SK-N-SH (cell line): ENCODE data around the gene MXRA5. TPM values are rescaled to one million over a fixed set of nuclear protein-coding genes. Genes with fewer than 3 reads are reported as not detected.

ENCODE experiments used
- CTCF ChIA-PET: fragments of 300-600, 350-600 bp; formaldehyde crosslinking; extraction: SDS; loops from one replicate; lab custom pipeline; 2021; lab: Yijun Ruan, JAX
- POLR2A ChIA-PET: fragments of 350-600 bp; sonication (Branson Sonifier 250); formaldehyde crosslinking; extraction: SDS; loops from one replicate; lab custom pipeline; 2020; ENCODE audit warnings: antibody characterized with exemption, inconsistent platforms; lab: Yijun Ruan, JAX
- DNase-seq: peaks from one replicate; pipeline ENCODE4 v3.0.0; 2012
- H2AFZ ChIP-seq: fragments of 200-600 bp; sonication (generic); 2 replicates; pipeline ENCODE4 v1.8.1; 2016; ENCODE audit warnings: antibody characterized with exemption, mild to moderate bottlenecking, low read depth
- H3F3A ChIP-seq: fragments of 200-600 bp; sonication (generic); replicated peaks from 2 replicates; pipeline ENCODE3; 2016; ENCODE audit warnings: antibody characterized with exemption, mild to moderate bottlenecking; ENCODE audit not compliant: insufficient read depth
- H3K27ac ChIP-seq, 2 experiments: fragments of 200-500 bp in 1 of 2; fragments of 200-600 bp in 1 of 2; sonication (Bioruptor generic) in 1 of 2; sonication (generic), shearing (Covaris generic) in 1 of 2; 2 replicates each; pipeline versions ENCODE4 v1.5.1 to v1.6.1; 2014 to 2016; ENCODE audit warnings: low read depth in 2 of 2, inconsistent platforms in 1 of 2, low read length in 1 of 2, mild to moderate bottlenecking in 1 of 2, mixed read lengths in 1 of 2
- H3K27me3 ChIP-seq: fragments of 200-600 bp; sonication (generic), shearing (Covaris generic); 2 replicates; pipeline ENCODE4 v1.6.1; 2016; ENCODE audit warnings: mixed run types; ENCODE audit not compliant: insufficient read depth
- H3K36me3 ChIP-seq, 2 experiments: fragments of 200-500 bp in 1 of 2; fragments of 200-600 bp in 1 of 2; sonication (Bioruptor generic) in 1 of 2; sonication (generic) in 1 of 2; replicated peaks in 1 of 2; 2 replicates each; pipeline versions ENCODE3 to v1.5.1; 2014 to 2016; ENCODE audit warnings: low read length in 1 of 2, mild to moderate bottlenecking in 1 of 2; ENCODE audit not compliant: insufficient read depth in 2 of 2, control insufficient read depth in 1 of 2
- H3K4me1 ChIP-seq, 2 experiments: fragments of 200-500 bp in 1 of 2; fragments of 200-600 bp in 1 of 2; sonication (Bioruptor generic) in 1 of 2; sonication (generic), shearing (Covaris generic) in 1 of 2; 2 replicates each; pipeline versions ENCODE4 v1.5.1 to v1.6.1; 2014 to 2016; ENCODE audit warnings: low read depth in 1 of 2, low read length in 1 of 2, mixed run types in 1 of 2; ENCODE audit not compliant: insufficient read depth in 2 of 2, control insufficient read depth in 1 of 2
- H3K4me2 ChIP-seq: fragments of 200-600 bp; sonication (generic), shearing (Covaris generic); 2 replicates; pipeline ENCODE4 v1.6.1; 2017; ENCODE audit warnings: mixed run types
- H3K4me3 ChIP-seq, 2 experiments: fragments of 200-500 bp in 1 of 2; fragments of 200-600 bp in 1 of 2; sonication (Bioruptor generic) in 1 of 2; sonication (generic), shearing (Covaris generic) in 1 of 2; 2 replicates each; pipeline versions ENCODE4 v1.5.1 to v1.8.1; 2014 to 2016; ENCODE audit warnings: low read depth in 2 of 2, inconsistent platforms in 1 of 2, low read length in 1 of 2, mild to moderate bottlenecking in 1 of 2, mixed read lengths in 1 of 2, moderate library complexity in 1 of 2
- H3K79me2 ChIP-seq: fragments of 200-600 bp; sonication (generic); 2 replicates; pipeline ENCODE4 v1.8.1; 2017; ENCODE audit warnings: mild to moderate bottlenecking; ENCODE audit not compliant: insufficient read depth
- H3K9ac ChIP-seq: fragments of 200-600 bp; sonication (generic); 2 replicates; pipeline ENCODE4 v1.6.1; 2017; ENCODE audit warnings: mixed run types
- H3K9me2 ChIP-seq: fragments of 200-600 bp; sonication (generic); 2 replicates; pipeline ENCODE4 v1.6.1; 2017; ENCODE audit warnings: mixed run types
- H3K9me3 ChIP-seq: fragments of 200-600 bp; sonication (generic); 2 replicates; pipeline ENCODE4 v1.6.1; 2017; ENCODE audit warnings: mixed run types, mild to moderate bottlenecking, moderate library complexity
- H4K20me1 ChIP-seq: fragments of 200-600 bp; sonication (generic); 2 replicates; pipeline ENCODE4 v1.6.1; 2017; ENCODE audit warnings: mild to moderate bottlenecking, mixed run types; ENCODE audit not compliant: insufficient read depth
- CHD2 ChIP-seq: fragments of 150-350 bp; IDR thresholded peaks from 2 replicates; pipeline ENCODE4 v1.6.1; 2018; ENCODE audit warnings: low read length; ENCODE audit not compliant: partially characterized antibody
- EP300 ChIP-seq, 2 experiments: IDR thresholded peaks; 2 replicates each; pipeline versions ENCODE4 v1.4.0 to v1.6.1; 2012; ENCODE audit warnings: borderline replicate concordance in 1 of 2, low read depth in 1 of 2, low read length in 1 of 2
- FOSL2 ChIP-seq: IDR thresholded peaks from 2 replicates; pipeline ENCODE4 v1.4.0; 2012; ENCODE audit warnings: low read depth, mild to moderate bottlenecking, moderate library complexity, borderline replicate concordance
- FOXJ3 ChIP-seq: sonication (generic); formaldehyde crosslinking; IDR thresholded peaks from 2 replicates; pipeline ENCODE4 v1.5.1; 2020; ENCODE audit warnings: mild to moderate bottlenecking, missing genetic modification reagents
- JUND ChIP-seq: IDR thresholded peaks from 2 replicates; pipeline ENCODE4 v1.4.0; 2012
- MAX ChIP-seq: IDR thresholded peaks from 2 replicates; pipeline ENCODE4 v1.4.0; 2012; ENCODE audit warnings: low read depth
- POLR2AphosphoS5 ChIP-seq: IDR thresholded peaks from 2 replicates; pipeline ENCODE4 v1.6.1; 2012; ENCODE audit warnings: low read depth, low read length
- RFX5 ChIP-seq: IDR thresholded peaks from 2 replicates; pipeline ENCODE4 v1.6.1; 2012; ENCODE audit warnings: mild to moderate bottlenecking, improper control_type of control experiment, low read length
- SIN3A ChIP-seq: IDR thresholded peaks from 2 replicates; pipeline ENCODE4 v1.6.1; 2012; ENCODE audit warnings: low read depth, mild to moderate bottlenecking, low read length, moderate library complexity, borderline replicate concordance
- SMC3 ChIP-seq: IDR thresholded peaks from 2 replicates; pipeline ENCODE4 v1.6.1; 2012; ENCODE audit warnings: low read depth, low read length, improper control_type of control experiment
- TAF1 ChIP-seq: IDR thresholded peaks from 2 replicates; pipeline ENCODE4 v1.6.1; 2012; ENCODE audit warnings: low read depth, mild to moderate bottlenecking, low read length, moderate library complexity, borderline replicate concordance
- TCF12 ChIP-seq: IDR thresholded peaks from 2 replicates; pipeline ENCODE4 v1.4.0; 2012
- USF1 ChIP-seq: IDR thresholded peaks from 2 replicates; pipeline ENCODE4 v1.4.0; 2012; ENCODE audit warnings: low read depth, borderline replicate concordance
- USF2 ChIP-seq: fragments of 150-350 bp; IDR thresholded peaks from 2 replicates; pipeline ENCODE4 v1.6.1; 2017; ENCODE audit warnings: antibody characterized with exemption, low read length, low read depth, borderline replicate concordance
- YY1 ChIP-seq: IDR thresholded peaks from 2 replicates; pipeline ENCODE4 v1.4.0; 2012; ENCODE audit warnings: low read depth, mild to moderate bottlenecking
- WGBS: methylation state at CpG from one replicate; pipeline ENCODE4 v1.1.6; 2017; ENCODE audit warnings: low lambda C conversion rate; 5-methylcytosine and 5-hydroxymethylcytosine counted together
- polyA plus RNA-seq, 3 experiments: library from polyadenylated mRNA; depleted of rRNA; stranded (reverse); fragments of >200 nt; gene quantifications; 2 replicates each; pipeline ENCODE4 v1.2.3, GENCODE V29; 2012
- TF ChIP-seq, protein P1 (sequence below): fragments of 200-600 bp; sonication (generic); IDR thresholded peaks from 2 replicates; pipeline ENCODE4 v1.6.1; 2017; ENCODE audit warnings: antibody characterized with exemption, mild to moderate bottlenecking, moderate library complexity
- TF ChIP-seq, protein P2 (sequence below): IDR thresholded peaks from 2 replicates; pipeline ENCODE4 v1.4.0; 2012; ENCODE audit warnings: low read depth, borderline replicate concordance

Gene MXRA5
- 5.3 and 7.9 TPM in 2 replicates for polyA plus RNA-seq (2012; rRNA removed)
- 6.8 and 9.1 TPM in 2 replicates for polyA plus RNA-seq (2012; cell fraction: cytosol; rRNA removed)
- polyA plus RNA-seq (2012; cell fraction: nucleus; rRNA removed) = 5.5 and 9.2 TPM in 2 replicates

GRCh38 chrX:3346501-3347259 is at the start of gene MXRA5:
Gene MXRA5, minus strand, starts transcription at chrX:3346652. Its CDS starts 2,819 bp downstream, at chrX:3343833.
- Histone ChIP-seq H3F3A (no peaks in the 10 kb centered on the region), H3K9me2 (no peaks in the 10 kb centered on the region), H3K27ac (peak within 1 kb of the TSS in 1 of 2 experiments; percentile 65; a peak in 2 of 4 replicates), H3K79me2 (peaks cover 6% of the 10 kb centered on the region; the same call in 1 of the 2 replicates), H3K27me3 (no peaks in the 10 kb centered on the region), H4K20me1 (no peaks in the 10 kb centered on the region), H3K4me2 (peak within 1 kb of the TSS; percentile 70), H2AFZ (no peak within 1 kb of the TSS), H3K9me3 (no peaks in the 10 kb centered on the region), H3K9ac (peak within 1 kb of the TSS; percentile 66), H3K36me3 (no peaks in the 10 kb centered on the region), H3K4me3 (peak within 1 kb of the TSS; percentile 35 to 56; a peak in 3 of 4 replicates), H3K4me1 (no peaks in the 10 kb centered on the region)
- DNase-seq = peak; percentile 13
- ChIA-PET CTCF (no interaction called here), POLR2A (no interaction called here)
- 7% methylated on average over 25 of the region's 70 CpGs for WGBS
- TF ChIP-seq SMC3 (no peak), EP300 (IDR thresholded peaks at IDR 0.05; ENCODE audit: borderline replicate concordance in 1 of 2, low read depth in 1 of 2, low read length in 1 of 2) (no peak), TAF1 (no peak), CHD2 (no peak), FOSL2 (no peak), MAX (no peak), SIN3A (no peak), JUND (no peak), TCF12 (no peak), FOXJ3 (CRISPR knock-in tag) (no peak)
- TF ChIP-seq, protein P1, sequence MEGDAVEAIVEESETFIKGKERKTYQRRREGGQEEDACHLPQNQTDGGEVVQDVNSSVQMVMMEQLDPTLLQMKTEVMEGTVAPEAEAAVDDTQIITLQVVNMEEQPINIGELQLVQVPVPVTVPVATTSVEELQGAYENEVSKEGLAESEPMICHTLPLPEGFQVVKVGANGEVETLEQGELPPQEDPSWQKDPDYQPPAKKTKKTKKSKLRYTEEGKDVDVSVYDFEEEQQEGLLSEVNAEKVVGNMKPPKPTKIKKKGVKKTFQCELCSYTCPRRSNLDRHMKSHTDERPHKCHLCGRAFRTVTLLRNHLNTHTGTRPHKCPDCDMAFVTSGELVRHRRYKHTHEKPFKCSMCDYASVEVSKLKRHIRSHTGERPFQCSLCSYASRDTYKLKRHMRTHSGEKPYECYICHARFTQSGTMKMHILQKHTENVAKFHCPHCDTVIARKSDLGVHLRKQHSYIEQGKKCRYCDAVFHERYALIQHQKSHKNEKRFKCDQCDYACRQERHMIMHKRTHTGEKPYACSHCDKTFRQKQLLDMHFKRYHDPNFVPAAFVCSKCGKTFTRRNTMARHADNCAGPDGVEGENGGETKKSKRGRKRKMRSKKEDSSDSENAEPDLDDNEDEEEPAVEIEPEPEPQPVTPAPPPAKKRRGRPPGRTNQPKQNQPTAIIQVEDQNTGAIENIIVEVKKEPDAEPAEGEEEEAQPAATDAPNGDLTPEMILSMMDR = no peak

DNA sequence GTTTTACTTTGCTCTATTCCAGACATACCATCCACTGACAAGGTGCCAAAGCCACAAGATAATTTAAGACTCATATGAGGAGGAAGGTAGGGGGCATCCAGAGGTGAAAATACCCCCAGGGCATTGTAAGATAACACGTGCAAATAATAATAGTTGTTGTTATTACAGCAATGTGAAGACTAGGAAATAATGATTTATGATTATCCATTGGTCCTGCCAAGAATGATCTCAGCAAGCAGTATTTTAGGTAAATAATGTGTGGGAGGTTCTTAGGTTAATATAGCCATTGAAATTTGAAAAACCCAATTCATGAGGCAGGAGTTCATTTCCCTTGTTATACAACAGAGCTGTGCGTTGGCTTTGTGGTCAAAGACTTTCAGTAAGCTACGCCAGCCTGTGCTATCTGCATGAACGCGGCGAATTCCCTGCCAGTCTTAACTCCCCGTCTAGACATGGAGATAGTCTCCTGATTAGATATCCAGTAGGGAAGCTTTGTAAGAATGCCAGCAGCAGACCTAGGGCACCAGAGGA is 47.2 kb upstream of the MXRA5 start:
- DNase-seq = no peak
- WGBS = 22% methylated on average over 7 of the region's 7 CpGs
- no peak overlapping the region for H2AFZ ChIP-seq
- no peaks in the 10 kb centered on the region for H3K4me1 ChIP-seq
- H4K20me1 ChIP-seq = no peaks in the 10 kb centered on the region
- no peaks in the 10 kb centered on the region for H3K79me2 ChIP-seq
- H3K9me2 ChIP-seq = no peaks in the 10 kb centered on the region
- no peaks in the 10 kb centered on the region for H3K36me3 ChIP-seq
- H3K27me3 ChIP-seq = no peaks in the 10 kb centered on the region
- no peaks in the 10 kb centered on the region for H3F3A ChIP-seq
- no peak overlapping the region for H3K4me2 ChIP-seq
- H3K4me3 ChIP-seq = no peak overlapping the region
- H3K9me3 ChIP-seq = no peaks in the 10 kb centered on the region
- no peak overlapping the region for H3K9ac ChIP-seq
- ChIA-PET CTCF (no interaction called here), POLR2A (no interaction called here)
- H3K27ac ChIP-seq = no peak overlapping the region
- TF ChIP-seq YY1 (no peak), FOXJ3 (CRISPR knock-in tag) (no peak), JUND (no peak), MAX (no peak), USF1 (no peak), RFX5 (no peak), POLR2AphosphoS5 (no peak), USF2 (no peak)
- TF ChIP-seq, protein P2, sequence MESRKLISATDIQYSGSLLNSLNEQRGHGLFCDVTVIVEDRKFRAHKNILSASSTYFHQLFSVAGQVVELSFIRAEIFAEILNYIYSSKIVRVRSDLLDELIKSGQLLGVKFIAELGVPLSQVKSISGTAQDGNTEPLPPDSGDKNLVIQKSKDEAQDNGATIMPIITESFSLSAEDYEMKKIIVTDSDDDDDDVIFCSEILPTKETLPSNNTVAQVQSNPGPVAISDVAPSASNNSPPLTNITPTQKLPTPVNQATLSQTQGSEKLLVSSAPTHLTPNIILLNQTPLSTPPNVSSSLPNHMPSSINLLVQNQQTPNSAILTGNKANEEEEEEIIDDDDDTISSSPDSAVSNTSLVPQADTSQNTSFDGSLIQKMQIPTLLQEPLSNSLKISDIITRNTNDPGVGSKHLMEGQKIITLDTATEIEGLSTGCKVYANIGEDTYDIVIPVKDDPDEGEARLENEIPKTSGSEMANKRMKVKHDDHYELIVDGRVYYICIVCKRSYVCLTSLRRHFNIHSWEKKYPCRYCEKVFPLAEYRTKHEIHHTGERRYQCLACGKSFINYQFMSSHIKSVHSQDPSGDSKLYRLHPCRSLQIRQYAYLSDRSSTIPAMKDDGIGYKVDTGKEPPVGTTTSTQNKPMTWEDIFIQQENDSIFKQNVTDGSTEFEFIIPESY = no peak
- TF ChIP-seq, protein P1 = no peak
